HG03558 (cell line): Measurements from ENCODE around the gene RAB31.
"Not testable (repeated sequence)": the region's sequence is repeated elsewhere in the genome, so short reads cannot be mapped to it uniquely, and the experiment has no call there.

Experiments
- ATAC-seq: cut with Tn5 transposase; IDR thresholded peaks from one replicate; pipeline ENCODE4 v1.9.1; 2021; ENCODE audit warnings: moderate number of reproducible peaks; ENCODE audit not compliant: unreplicated experiment; ENCODE audit errors: extremely low read depth

The RAB31 gene

GRCh38 chr18:9871244-9871746 lies 163.2 kb downstream of the RAB31 start:
- ATAC-seq: no peak

DNA sequence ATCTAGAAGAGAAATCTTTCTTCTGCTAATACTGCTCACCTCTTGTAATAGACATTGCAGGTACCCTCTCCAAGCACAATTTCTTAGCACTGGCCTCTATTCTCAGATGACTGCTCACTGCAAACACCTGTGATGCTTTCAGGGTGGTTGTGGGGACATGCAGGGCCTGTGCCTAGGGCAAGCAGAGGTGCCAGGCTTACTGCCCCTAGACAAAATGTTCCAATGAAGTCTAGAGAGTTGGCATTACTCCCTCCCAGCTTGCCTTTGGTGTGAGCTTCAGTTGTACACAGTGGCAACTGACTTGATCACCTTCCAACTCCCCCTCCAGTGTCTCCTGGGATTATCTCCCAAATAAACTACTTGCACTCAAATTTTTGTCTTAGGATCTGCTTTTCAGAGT lies 164.7 kb downstream of the RAB31 start:
- no peak for ATAC-seq

DNA sequence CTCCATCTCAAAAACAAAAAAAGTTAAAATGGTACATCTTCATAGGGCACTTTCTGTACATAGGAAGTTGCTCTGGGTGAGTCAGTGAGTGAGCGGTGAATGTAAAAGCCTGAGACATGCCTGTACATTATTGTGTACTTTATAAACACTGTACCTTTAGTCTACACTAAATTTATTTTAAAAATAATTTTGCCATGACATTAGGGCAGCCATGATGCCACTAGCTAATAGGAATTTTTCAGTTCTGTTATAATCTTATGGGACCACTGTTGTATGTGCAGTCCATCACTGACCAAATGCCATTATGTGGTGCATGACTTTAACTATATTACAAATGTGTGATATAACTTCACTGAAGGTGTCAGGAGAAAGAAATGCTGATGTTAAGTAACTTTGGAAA lies 166.6 kb downstream of the RAB31 start:
- ATAC-seq: no peak

- ATAC-seq: no peak
Measured at GRCh38 chr18:9876212-9876866, 168.2 kb downstream of the RAB31 start.

DNA sequence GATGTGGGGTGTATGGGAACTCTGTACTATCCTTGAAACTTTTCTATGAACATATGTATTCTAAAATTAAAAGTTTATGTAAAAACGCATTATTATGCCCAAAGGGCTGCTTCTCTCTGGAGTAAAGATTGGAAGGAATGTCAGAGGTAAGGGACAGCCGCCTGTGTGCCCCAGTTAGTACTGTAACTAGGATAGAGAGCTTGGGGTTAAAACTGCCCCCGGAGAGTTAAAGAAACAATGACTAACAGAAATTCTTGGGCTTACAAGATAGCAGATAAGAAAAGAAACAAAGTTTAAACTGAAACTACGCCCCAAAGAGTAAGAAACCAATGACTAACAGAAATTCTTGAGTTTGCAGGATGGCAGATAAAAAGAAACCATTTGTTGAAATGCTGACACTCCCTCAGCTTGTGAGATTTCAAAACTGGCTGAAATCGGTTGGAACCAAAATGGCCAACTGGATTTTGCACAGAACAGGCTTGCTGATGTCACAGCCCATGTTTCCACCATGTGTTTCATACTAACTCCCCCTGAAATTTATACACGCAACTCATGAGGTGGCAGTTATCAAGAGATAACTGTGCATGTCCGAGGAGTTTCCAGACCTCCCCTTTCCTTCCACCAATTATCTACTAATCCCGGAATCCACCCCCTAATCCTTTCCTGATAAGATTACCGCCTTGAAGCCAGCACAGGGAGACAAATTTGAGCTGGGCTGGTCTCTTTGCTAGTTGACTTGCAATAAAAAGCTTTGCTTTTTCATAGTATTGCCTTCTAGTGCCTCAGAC lies 169.0 kb downstream of the RAB31 start:
- no peak for ATAC-seq

- no peak for ATAC-seq
Measured at GRCh38 chr18:9877655-9878014, 169.5 kb downstream of the RAB31 start.

DNA sequence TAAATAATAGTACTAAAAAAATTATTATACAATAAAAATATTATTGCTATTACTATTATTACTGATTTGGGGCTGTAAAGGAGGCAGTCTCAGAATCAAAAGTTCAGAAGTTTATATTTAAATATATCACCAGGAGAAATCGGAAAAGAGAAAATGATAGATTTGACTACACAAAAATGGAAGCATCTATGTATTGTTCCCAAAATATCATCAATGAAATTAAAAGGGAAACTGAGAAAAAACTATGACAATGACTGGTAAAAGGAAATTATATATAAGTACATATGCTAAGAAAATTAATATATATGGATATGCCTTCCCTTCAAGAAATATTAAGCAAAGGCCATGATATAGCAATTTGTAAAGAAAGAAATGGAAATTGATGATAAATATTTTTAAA lies 170.0 kb downstream of the RAB31 start:
- ATAC-seq: no peak

DNA sequence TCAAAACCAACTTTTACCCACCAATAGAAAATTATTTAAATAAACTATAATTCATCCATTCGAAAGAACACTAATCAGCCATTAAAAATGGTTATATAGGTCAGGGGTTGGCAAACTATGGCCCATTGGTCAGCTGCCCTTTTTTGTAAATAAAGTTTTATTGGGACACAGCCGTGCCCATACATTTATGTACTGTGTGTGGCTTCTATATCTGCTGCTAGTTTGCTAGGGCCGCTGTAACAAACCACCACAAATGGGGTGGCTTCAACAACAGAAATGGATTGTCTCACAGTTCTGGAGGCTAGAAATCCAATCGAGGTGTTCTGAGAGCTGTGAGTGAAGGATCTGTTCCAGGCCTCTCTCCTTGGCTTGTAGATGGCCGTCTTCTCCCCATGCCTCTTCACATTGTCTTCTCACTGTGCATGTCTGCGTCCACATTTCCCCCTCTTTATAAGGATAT lies 170.7 kb downstream of the RAB31 start:
- ATAC-seq: no peak

GRCh38 chr18:9884090-9884489 lies 176.0 kb downstream of the RAB31 start:
- no peak for ATAC-seq

DNA sequence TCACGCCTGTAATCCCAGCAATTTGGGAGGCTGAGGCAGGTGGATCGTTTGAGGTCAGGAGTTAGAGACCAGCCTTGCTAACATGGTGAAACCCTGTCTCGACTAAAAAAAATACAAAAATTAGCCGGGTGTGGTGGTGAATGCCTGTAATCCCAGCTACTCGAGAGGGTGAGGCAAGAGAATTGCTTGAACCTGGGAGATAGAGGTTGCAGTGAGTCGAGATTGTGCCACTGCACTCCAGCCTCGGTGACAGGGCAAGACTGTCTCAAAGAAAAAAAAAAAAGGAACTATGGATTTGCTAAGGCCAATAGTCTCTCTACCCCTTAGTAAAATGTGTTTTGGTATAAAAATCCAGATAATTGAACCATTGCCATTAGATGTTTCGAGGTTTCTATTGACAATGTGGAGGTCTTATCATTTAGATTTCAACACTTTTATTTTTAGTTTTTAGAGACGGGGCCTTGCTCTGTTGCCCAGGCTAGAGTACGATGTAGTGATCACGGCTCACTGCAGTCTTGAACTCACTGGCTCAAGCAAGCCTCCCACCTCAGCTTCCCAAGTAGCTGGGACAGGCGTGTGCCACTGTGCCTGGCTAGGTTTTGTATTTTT lies 176.5 kb downstream of the RAB31 start:
- no peak for ATAC-seq

DNA sequence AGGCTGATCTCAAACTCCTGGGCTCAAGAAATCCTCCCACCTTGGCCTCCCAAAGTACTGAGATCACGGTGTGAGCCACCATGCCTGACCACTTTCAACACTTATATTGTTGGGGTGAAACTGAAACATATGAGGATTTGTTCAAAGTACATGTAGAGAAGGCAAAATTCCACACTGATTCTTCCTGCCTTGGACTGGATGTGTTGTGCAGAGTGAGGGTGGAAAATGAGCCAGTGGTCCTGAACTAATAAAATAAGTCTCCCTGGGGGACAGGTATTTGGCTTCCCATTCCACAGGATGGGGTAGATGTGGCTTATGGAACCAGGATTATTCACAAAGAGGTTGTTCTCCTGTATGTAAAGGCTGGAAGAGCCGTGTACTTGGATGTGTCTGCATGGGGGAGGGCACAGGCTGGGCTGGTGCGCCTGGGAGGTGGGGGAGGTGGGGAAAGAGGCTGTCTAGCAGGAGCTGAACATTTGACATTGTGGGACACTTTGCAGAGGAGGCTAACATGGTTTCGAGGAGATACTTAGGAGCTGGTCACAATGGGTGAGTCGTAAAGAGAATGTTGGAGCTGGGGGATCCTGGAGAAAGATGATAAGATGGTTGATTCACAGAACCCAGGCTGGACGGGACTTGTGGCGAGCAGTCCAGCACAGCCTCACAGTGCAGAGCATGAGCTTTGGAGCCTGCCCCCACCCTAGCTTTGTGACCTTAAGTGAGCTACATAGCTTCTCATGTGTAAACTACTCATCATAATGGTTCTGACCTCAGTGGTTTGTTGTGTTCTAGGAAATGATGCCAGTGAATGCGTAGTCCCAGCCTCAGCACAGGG lies 177.3 kb downstream of the RAB31 start, which contains the start of gene TXNDC2:
Gene TXNDC2, plus strand, starts transcription at position 804 of the 835 bp plus-strand sequence. CDS start 708 bp downstream, outside the sequence.
- no peak for ATAC-seq

- no peak for ATAC-seq
Measured at GRCh38 chr18:9886005-9886348, 177.9 kb downstream of the RAB31 start.

DNA sequence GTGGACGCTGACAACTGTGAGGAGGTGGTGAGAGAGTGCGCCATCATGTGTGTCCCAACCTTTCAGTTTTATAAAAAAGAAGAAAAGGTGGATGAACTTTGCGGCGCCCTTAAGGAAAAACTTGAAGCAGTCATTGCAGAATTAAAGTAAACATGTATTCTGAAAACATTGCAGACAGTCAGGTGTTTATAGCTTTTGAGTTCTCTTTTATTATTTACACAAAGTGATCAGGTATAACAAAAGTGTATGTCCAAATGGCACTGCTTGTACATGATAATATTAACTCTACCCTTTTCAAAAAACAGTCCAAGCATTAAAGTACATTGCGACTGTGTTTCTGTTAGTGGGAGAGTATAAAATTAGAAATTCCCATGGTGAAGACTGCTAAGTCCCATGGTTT lies 179.9 kb downstream of the RAB31 start:
- no peak for ATAC-seq

DNA sequence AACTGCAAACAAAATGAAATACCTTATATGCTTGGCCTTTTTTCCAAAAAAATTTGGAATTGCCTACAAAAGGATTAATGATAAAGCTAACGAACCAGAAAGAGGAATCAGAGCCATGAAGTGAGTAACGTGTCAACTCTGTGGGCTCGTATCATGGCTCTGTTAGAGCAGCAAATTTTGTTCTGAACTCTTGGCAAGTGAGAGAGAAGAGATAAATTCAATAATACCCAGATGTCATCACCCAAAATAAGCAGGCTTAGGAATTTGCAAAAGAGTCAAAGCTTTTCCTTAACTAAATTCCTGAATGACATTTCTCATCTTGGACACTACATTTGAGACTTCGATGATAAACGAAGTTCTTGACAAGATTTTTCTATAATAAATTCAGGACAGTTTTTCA lies 182.1 kb downstream of the RAB31 start:
- ATAC-seq: no peak

DNA sequence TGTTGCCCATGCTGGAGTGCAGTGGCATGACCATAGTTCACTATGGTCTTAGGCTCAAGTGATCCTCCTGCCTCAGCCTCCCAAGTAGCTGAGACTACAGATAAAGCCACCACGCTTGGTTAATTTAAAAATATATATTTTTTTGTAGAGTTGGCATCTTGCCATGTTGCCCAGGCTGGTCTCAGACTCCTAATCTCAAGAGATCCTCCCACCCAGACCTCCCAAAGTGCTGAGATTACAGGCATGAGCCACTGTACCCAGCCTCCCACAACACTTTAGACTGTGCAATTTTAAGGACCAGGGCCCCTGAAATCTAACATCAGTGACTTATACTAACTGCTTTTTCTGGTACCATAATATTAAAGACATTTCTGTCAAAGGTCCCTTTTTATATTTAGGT lies 182.9 kb downstream of the RAB31 start:
- ATAC-seq: no peak

- not testable (repeated sequence) for ATAC-seq
Measured at GRCh38 chr18:9891515-9891914, 183.4 kb downstream of the RAB31 start.

DNA sequence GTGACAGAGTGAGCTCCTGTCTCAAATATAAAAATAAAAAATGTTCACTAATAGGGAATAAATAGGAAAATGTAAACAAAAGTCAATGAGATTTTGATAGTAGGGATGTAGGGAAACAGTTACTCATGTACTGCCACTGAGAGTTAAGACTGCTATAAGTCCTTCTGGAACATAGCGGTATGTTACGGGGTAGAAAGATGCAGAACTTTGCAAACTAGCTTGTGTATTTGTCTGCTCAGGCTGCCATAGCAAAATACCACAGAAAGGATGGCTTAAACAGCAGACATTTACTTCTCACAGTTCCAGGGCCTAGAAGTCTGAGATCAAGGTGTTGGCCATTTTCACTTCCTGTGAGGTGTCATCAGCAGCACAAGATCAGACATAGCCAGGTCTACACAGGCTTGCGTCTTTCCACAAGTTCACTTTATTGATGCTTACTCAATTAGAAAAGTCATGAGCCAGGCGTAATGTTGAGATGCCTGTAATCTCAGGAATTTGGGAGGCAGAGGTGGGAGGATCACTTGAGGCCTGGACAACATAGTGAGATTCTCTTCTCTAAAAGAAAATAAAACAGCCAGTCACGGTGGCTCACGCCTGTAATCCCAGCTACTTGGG lies 186.5 kb downstream of the RAB31 start:
- no peak for ATAC-seq

GRCh38 chr18:9897129-9897528 lies 189.0 kb downstream of the RAB31 start:
- ATAC-seq: no peak

GRCh38 chr18:9897787-9898291 lies 189.7 kb downstream of the RAB31 start:
- ATAC-seq: not testable (repeated sequence)
